Calu3 (cell line): ENCODE data around the gene ZP1. TPM values are rescaled to one million over a fixed set of nuclear protein-coding genes. Genes with fewer than 3 reads are reported as not detected.

ENCODE experiments used
- BruUV-seq: library from RNA; stranded (reverse); fragments of 400-500 nt; replicated peaks from 2 replicates; lab custom pipeline; 2021; lab: Mats Ljungman, UMichigan
- CTCF ChIA-PET: fragments of 300-600 bp; sonication (Branson Sonifier 250); formaldehyde crosslinking; loops from one replicate; lab custom pipeline; 2022; ENCODE audit warnings: antibody characterized with exemption; lab: Charles Lee
- DNase-seq: peaks from one replicate; pipeline ENCODE4 v3.0.0; 2022
- H3K27ac Mint-ChIP-seq: one replicate; pipeline ENCODE4 v1.8.0; 2022; ENCODE audit warnings: mixed read lengths; ENCODE audit not compliant: unreplicated experiment
- H3K27me3 Mint-ChIP-seq: one replicate; pipeline ENCODE4 v1.8.0; 2022; ENCODE audit warnings: mixed read lengths; ENCODE audit not compliant: unreplicated experiment
- H3K36me3 Mint-ChIP-seq: one replicate; pipeline ENCODE4 v1.8.0; 2022; ENCODE audit warnings: mild to moderate bottlenecking, moderate library complexity, mixed read lengths; ENCODE audit not compliant: insufficient read depth, unreplicated experiment
- H3K4me1 Mint-ChIP-seq: one replicate; pipeline ENCODE4 v1.8.0; 2022; ENCODE audit warnings: mild to moderate bottlenecking, low read depth, mixed read lengths; ENCODE audit not compliant: unreplicated experiment
- H3K4me3 Mint-ChIP-seq: one replicate; pipeline ENCODE4 v1.8.0; 2022; ENCODE audit warnings: mild to moderate bottlenecking, low read depth, moderate library complexity, mixed read lengths; ENCODE audit not compliant: unreplicated experiment
- H3K9me3 Mint-ChIP-seq: one replicate; pipeline ENCODE4 v1.8.0; 2022; ENCODE audit warnings: low read depth, mixed read lengths; ENCODE audit not compliant: unreplicated experiment
- intact Hi-C: fragments of 100-400 bp; cut with micrococcal nuclease; formaldehyde crosslinking; loops from one replicate; pipeline ENCODE4 v1.10.0; 2022; ENCODE audit not compliant: unreplicated experiment
- total RNA-seq: library from RNA; stranded (reverse); gene quantifications from 2 replicates; pipeline ENCODE4 v1.2.3, GENCODE V29; 2022
- TF ChIP-seq, protein P1 (sequence below): fragments of 200-600 bp; IDR thresholded peaks from one replicate; pipeline ENCODE4 v1.8.0; 2022; ENCODE audit warnings: antibody characterized with exemption; ENCODE audit not compliant: unreplicated experiment

Gene ZP1
- total RNA-seq, 1 experiment from 2014 or later = not detected

DNA sequence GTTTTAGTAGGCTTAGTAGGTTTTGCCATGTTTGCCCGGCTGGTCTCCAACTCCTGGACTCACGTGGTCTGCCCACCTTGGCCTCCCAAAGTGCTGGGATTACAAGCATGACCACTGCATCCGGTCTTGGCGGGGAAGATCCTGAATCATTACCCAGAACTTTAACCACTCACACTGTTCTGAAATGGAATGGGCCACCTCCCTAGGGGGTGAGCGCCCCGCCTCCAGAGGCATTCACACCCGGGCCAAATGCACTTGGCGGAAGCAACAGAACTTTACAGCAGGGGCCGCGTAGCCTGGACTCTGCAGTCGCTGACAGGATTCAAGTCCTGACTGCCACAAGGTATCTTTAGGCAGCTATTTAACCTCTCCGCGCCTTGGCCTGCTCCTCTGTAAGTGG lies 20.1 kb upstream of the ZP1 start:
- Mint-ChIP-seq H3K36me3 (peaks cover 66% of the 10 kb centered on the region), H3K9me3 (no peaks in the 10 kb centered on the region), H3K4me3 (no peak overlapping the region), H3K27ac (no peak overlapping the region), H3K4me1 (peaks cover 34% of the 10 kb centered on the region), H3K27me3 (no peaks in the 10 kb centered on the region)
- no peak for DNase-seq
- CTCF ChIA-PET = no interaction called here
- TF ChIP-seq, protein P1, sequence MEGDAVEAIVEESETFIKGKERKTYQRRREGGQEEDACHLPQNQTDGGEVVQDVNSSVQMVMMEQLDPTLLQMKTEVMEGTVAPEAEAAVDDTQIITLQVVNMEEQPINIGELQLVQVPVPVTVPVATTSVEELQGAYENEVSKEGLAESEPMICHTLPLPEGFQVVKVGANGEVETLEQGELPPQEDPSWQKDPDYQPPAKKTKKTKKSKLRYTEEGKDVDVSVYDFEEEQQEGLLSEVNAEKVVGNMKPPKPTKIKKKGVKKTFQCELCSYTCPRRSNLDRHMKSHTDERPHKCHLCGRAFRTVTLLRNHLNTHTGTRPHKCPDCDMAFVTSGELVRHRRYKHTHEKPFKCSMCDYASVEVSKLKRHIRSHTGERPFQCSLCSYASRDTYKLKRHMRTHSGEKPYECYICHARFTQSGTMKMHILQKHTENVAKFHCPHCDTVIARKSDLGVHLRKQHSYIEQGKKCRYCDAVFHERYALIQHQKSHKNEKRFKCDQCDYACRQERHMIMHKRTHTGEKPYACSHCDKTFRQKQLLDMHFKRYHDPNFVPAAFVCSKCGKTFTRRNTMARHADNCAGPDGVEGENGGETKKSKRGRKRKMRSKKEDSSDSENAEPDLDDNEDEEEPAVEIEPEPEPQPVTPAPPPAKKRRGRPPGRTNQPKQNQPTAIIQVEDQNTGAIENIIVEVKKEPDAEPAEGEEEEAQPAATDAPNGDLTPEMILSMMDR = no peak
- no TSS peak for BruUV-seq
- intact Hi-C loops = no loop called here

DNA sequence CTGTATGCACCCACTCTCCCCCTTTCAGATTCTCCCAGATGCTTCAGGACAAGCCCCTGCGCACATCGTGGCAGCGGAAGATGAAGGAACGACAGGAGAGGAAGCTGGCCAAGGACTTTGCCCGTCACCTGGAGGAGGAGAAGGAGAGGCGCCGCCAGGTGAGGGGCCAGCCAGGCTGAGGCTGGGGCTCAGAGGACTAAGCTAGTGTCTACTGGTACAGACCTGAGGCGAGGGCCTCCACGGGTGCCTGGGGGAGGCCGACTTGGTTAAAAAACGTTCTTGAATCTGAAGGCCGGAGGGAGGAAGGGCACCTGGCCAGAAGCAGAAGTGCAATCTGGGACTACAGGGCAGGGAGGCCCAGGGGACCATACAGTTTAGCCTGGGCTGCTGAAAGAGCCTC lies 19.4 kb upstream of the ZP1 start:
- intact Hi-C loops = no loop called here
- CTCF ChIA-PET = no interaction called here
- peaks cover 35% of the 10 kb centered on the region for H3K4me1 Mint-ChIP-seq
- DNase-seq = no peak
- TF ChIP-seq, protein P1 = no peak
- no peaks in the 10 kb centered on the region for H3K27me3 Mint-ChIP-seq
- H3K36me3 Mint-ChIP-seq = peaks cover 66% of the 10 kb centered on the region
- H3K27ac Mint-ChIP-seq = no peak overlapping the region
- no peaks in the 10 kb centered on the region for H3K9me3 Mint-ChIP-seq
- no TSS peak for BruUV-seq
- no peak overlapping the region for H3K4me3 Mint-ChIP-seq

DNA sequence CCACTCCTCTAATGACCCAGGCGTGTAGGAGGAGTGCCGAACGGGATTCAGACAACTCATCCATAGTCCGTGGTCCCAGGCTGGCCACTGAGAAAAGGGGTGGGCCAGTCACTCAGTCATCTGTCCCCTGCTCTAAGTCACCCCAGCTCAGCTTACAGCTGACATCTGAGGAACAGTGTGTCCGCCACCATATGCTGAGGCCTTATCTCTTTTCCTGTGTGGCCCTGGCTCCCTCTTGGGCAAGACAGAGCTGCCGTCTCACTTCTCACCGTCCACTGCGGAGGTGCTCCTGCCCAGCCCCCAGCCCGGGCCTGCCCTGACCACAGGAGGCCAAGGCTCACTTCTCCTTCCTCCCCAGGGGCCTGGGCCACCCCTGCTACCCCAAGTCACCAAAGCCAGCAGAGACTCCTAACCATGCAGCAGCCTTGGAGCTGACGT lies 18.6 kb upstream of the ZP1 start:
- no peak overlapping the region for H3K4me3 Mint-ChIP-seq
- CTCF ChIA-PET = no interaction called here
- H3K4me1 Mint-ChIP-seq = peaks cover 28% of the 10 kb centered on the region
- peaks cover 62% of the 10 kb centered on the region for H3K36me3 Mint-ChIP-seq
- intact Hi-C loops = no loop called here
- no peak overlapping the region for H3K27ac Mint-ChIP-seq
- TF ChIP-seq, protein P1 = no peak
- H3K27me3 Mint-ChIP-seq = no peaks in the 10 kb centered on the region
- no peak for DNase-seq
- no peaks in the 10 kb centered on the region for H3K9me3 Mint-ChIP-seq
- no TSS peak for BruUV-seq

DNA sequence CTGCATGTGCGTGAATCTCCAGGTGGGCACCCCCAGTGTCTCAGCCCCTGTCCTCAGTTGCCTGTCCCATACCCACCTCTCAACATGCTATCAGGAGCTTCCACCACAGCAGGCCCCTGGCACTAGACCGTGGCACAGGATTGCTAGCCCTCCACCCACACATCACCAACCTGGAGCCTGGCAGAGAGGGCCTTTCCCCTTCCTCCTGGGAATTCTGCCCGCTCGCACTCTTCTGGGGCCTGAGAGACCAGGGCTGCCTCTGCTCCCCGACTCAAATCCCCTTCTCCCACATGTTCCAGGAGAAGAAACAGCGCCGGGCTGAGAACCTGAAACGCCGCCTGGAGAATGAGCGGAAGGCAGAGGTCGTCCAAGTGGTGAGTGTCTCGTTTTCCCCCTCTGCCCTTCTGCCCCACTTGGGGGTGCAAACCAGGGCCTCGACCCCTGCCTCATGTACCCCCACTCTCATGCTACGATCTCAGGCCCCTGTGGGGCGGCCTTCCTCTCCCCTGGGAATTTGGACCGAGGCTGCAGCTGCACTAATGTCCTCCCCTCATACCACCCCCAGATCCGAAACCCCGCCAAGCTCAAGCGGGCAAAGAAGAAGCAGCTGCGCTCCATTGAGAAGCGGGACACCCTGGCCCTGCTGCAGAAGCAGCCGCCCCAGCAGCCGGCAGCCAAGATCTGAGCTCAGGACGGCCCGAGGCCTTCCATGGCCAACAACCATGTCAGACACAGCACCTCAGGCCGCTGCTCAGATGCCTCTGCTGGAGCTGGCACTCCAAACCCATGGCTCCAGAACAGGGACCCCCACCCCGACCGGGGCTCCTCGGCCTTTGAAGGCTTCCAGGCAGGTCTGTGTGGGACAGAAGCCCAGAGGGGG lies 17.5 kb upstream of the ZP1 start:
- Mint-ChIP-seq H3K36me3 (peaks cover 58% of the 10 kb centered on the region), H3K4me1 (peaks cover 17% of the 10 kb centered on the region), H3K27ac (no peak overlapping the region), H3K27me3 (peaks cover 6% of the 10 kb centered on the region), H3K4me3 (no peak overlapping the region), H3K9me3 (no peaks in the 10 kb centered on the region)
- no TSS peak for BruUV-seq
- CTCF ChIA-PET = interaction anchor here (0.5 kb wide), 1 partner anchor 212 kb away, joined by 5 read pairs; no protein-coding TSS in a partner anchor
- no peak for DNase-seq
- intact Hi-C loops = no loop called here
- TF ChIP-seq, protein P1 = no peak
